ENCODE measurements around the gene STX16. TPM values are rescaled to one million over a fixed set of nuclear protein-coding genes. Genes with fewer than 3 reads are reported as not detected.

Gene STX16
- total RNA-seq, 3 donors from 2014 or later, result 42.2 to 70.4 (median 43.1) TPM

DNA sequence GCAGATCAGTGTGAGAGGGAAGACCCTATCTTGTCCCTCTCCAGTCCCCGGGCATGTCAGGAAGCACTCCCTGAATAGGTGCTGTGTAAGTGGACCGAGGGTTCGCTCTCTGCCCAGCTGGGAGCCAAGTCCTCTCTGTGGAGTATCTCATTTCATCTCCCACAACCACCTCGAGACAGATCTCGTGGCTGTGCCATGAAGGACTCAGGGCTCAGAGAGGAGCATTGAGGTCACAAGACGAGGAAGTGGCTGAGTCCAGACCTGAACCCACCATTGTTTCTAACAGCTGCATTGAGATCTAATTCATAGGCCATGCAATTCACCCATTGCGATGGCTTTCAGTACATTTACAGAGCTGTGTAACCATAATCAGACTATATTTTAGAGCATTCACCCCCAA lies 34.7 kb upstream of the STX16 start:
- Histone ChIP-seq H3K36me3 (ENCODE audit: low read depth) (no peaks in the 10 kb centered on the region), H3K4me1 (ENCODE audit: low read depth) (no peaks in the 10 kb centered on the region), H3K9me3 (no peaks in the 10 kb centered on the region), H3K4me3 (no peak overlapping the region)
- DNase-seq (no peak), ATAC-seq (no peak)
- TF ChIP-seq CTCF (IDR thresholded peaks at IDR 0.05), result no peak
- intact Hi-C loops (cut with DNase I, micrococcal nuclease), result no loop called here

- no peak for DNase-seq
- Histone ChIP-seq H3K4me3 (no peak overlapping the region), H3K36me3 (ENCODE audit: low read depth) (no peaks in the 10 kb centered on the region), H3K9me3 (no peaks in the 10 kb centered on the region), H3K4me1 (ENCODE audit: low read depth) (no peaks in the 10 kb centered on the region)
- ATAC-seq, result no peak
- intact Hi-C loops (cut with DNase I, micrococcal nuclease), result no loop called here
- TF ChIP-seq CTCF (IDR thresholded peaks at IDR 0.05), result no peak
Measured at GRCh38 chr20:58617158-58617557, 33.9 kb upstream of the STX16 start.

DNA sequence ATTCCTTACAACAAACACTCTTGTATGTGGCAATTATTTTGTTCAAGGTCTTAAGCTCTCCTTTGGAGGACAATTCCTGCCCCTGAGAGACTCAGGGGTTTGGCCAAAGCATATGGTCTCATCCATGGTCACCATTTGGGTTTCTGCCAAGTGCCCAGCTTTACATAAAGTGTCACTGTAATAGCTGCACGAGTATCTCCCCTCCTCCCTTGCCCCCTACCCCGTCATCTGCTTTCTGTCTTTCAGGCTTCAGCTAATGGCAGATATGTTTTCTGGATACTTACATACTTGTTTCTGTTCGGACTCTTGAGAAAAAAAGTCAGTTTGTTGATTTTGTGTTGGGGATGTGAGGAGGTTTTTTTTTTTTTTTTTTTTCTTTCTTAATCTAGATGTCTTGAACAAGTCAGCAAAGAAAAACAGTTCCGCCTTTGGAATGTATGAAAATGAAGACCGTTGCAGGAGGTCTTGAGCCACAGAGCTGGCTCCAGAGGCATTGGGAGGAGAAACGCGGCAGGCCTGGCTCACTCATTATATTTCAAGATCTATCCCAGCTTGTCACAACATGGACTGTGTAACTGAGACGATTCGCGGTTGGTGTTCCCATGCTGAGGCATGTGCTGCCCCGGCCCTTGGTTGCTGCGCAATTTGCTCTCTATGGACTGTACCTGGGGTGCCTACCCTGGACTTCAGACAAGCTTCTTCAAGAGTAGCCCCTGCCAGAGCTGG lies 32.6 kb upstream of the STX16 start:
- Histone ChIP-seq H3K36me3 (ENCODE audit: low read depth) (no peaks in the 10 kb centered on the region), H3K9me3 (no peaks in the 10 kb centered on the region), H3K4me3 (no peak overlapping the region), H3K4me1 (ENCODE audit: low read depth) (no peaks in the 10 kb centered on the region)
- no peak for TF ChIP-seq CTCF (IDR thresholded peaks at IDR 0.05)
- ATAC-seq, result no peak
- intact Hi-C loops (cut with DNase I, micrococcal nuclease), result no loop called here
- DNase-seq, result peak in 1 of 3 donors; percentile 12

DNA sequence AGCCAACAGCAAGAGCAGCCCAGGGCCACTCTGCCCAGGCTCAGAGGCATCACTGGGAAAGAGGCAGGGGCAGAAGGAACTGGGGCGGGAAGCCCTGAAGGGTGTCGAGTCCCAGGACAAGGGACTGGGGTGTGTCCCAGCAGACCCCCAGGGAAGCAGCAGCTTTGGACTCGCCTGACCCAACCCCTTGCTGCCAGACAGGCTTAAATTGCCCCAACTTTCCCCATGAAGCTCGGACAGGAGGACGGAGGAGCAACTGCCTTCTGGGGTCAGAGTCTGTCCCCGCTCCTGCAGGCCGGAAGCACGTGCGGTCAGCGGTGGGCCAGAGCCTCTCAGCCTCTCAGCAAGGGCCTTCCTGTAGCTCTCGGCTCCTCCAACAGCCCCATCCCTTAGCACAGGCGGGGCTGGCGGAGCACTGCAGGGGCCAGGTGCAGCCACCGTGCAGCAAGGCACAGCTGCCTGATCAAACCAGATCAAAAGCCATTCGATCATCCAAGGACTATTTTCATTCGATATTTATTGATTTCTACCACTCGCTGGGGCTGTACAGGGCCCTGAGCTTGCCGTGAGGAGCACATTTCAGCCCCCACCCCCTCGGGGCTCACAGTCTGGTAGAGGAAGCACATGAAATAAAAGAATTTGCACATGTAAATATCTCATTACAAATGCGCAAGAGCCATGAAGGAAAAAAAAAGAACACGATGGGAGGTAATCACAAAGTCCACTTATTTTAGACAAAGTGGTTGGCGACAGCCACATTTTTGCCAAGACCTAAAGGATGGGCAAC lies 31.8 kb upstream of the STX16 start:
- no peaks in the 10 kb centered on the region for H3K9me3 ChIP-seq
- H3K36me3 ChIP-seq (ENCODE audit: low read depth), result no peaks in the 10 kb centered on the region
- intact Hi-C loops (cut with DNase I, micrococcal nuclease), result no loop called here
- DNase-seq (peak in 1 of 3 donors; percentile 18), ATAC-seq (no peak)
- no peaks in the 10 kb centered on the region for H3K4me1 ChIP-seq (ENCODE audit: low read depth)
- no peak for TF ChIP-seq CTCF (IDR thresholded peaks at IDR 0.05)
- H3K4me3 ChIP-seq, result no peak overlapping the region

GRCh38 chr20:58619864-58620431 lies 31.1 kb upstream of the STX16 start:
- Histone ChIP-seq H3K9me3 (no peaks in the 10 kb centered on the region), H3K4me1 (ENCODE audit: low read depth) (no peaks in the 10 kb centered on the region), H3K36me3 (ENCODE audit: low read depth) (no peaks in the 10 kb centered on the region), H3K4me3 (no peak overlapping the region)
- ATAC-seq (no peak), DNase-seq (no peak)
- intact Hi-C loops (cut with DNase I, micrococcal nuclease), result no loop called here
- TF ChIP-seq CTCF (IDR thresholded peaks at IDR 0.05), result no peak
